Stomach (tissue), 4 donors: Measurements from ENCODE around the gene GJC1.

Experiments used
- CTCF ChIP-seq, 7 experiments: fragments of 450-650 bp in 4 of 7; fragments of 200-600 bp in 3 of 7; sonication (generic) in 3 of 7; IDR thresholded peaks; one replicate each; pipeline ENCODE4 v1.5.1; 2016 to 2019; ENCODE audit warnings: antibody characterized with exemption in 7 of 7, control low read depth in 2 of 7, mild to moderate bottlenecking in 1 of 7
- POLR2AphosphoS5 ChIP-seq, 3 donors: sonication (generic); formaldehyde crosslinking; IDR thresholded peaks; one replicate each; pipeline ENCODE4 v1.6.1; 2016; ENCODE audit warnings: antibody characterized with exemption in 3 of 3

GRCh38 chr17:44831371-44831770 lies 1.3 kb upstream of the GJC1 start:
- TF ChIP-seq CTCF (IDR thresholded peaks at IDR 0.05) = no peak
- no peak for TF ChIP-seq POLR2AphosphoS5 (IDR thresholded peaks at IDR 0.05)
